SJSA1 (cell line): ENCODE measurements around the gene F8A1. TPM values are rescaled to one million over a fixed set of nuclear protein-coding genes. Genes with fewer than 3 reads are reported as not detected.
"Not testable (repeated sequence)": the region's sequence is repeated elsewhere in the genome, so short reads cannot be mapped to it uniquely, and the experiment has no call there.

Experiments
- DNase-seq, 2 experiments: peaks; one replicate each; pipeline ENCODE4 v3.0.0-alpha.2; 2015 to 2020; ENCODE audit warnings: low spot score in 2 of 2, low read depth in 1 of 2
- H3K27ac ChIP-seq: fragments of 250-450 bp; sonication (Bioruptor Pico); 2 replicates; pipeline ENCODE4 v1.5.1; 2020; ENCODE audit warnings: mild to moderate bottlenecking, moderate library complexity
- H3K27me3 ChIP-seq: fragments of 250-450 bp; sonication (Bioruptor Pico); replicated peaks from 2 replicates; pipeline ENCODE4 v1.5.1; 2020; ENCODE audit warnings: mild to moderate bottlenecking, moderate library complexity
- H3K36me3 ChIP-seq: fragments of 250-450 bp; sonication (Bioruptor Pico); 2 replicates; pipeline ENCODE4 v1.5.1; 2020; ENCODE audit warnings: mild to moderate bottlenecking
- H3K4me1 ChIP-seq: fragments of 250-450 bp; sonication (Bioruptor Pico); replicated peaks from 2 replicates; pipeline ENCODE4 v1.6.1; 2021; ENCODE audit warnings: mild to moderate bottlenecking
- H3K4me3 ChIP-seq: fragments of 250-450 bp; sonication (Bioruptor Pico); 2 replicates; pipeline ENCODE4 v1.5.1; 2020; ENCODE audit warnings: mild to moderate bottlenecking
- H3K9me3 ChIP-seq: fragments of 250-450 bp; sonication (Bioruptor Pico); replicated peaks from 2 replicates; pipeline ENCODE4 v1.5.1; 2020; ENCODE audit warnings: mild to moderate bottlenecking
- total RNA-seq: library from RNA; depleted of rRNA; stranded (reverse); fragments of >200 nt; shearing (Covaris generic); gene quantifications from 2 replicates; pipeline ENCODE4 v1.2.3, GENCODE V29; 2014; rRNA removed

Gene F8A1
- 0.89 and 1.5 TPM in 2 replicates for total RNA-seq

DNA sequence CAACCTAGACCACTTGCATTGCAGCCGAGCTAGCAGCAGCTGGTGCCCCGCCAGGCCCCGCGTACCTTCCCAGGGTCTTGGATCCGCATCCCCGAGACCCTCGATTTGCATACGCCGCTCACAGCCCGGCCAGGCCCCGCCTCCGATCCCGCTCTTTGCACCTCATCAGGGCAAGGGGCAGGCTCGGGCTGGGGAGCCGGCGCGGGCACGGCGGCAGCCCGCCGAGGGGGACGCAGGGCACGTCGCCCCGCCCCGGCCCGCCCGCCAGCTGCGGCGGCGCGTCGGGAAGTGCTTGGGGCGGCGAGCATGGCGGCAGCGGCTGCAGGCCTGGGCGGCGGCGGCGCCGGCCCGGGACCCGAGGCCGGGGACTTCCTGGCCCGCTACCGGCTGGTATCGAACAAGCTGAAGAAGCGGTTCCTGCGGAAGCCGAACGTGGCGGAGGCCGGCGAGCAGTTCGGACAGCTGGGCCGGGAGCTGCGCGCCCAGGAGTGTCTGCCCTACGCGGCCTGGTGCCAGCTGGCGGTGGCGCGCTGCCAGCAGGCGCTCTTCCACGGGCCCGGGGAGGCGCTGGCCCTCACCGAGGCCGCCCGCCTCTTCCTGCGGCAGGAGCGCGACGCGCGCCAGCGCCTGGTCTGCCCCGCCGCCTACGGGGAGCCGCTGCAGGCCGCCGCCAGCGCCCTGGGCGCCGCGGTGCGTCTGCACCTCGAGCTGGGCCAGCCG, at the start of gene F8A1:
TSS of gene F8A1 (plus strand) at position 287 of the 720 bp plus-strand sequence. CDS start at position 307, 20 bp downstream.
- DNase-seq, H3K36me3 ChIP-seq, H3K9me3 ChIP-seq, H3K27ac ChIP-seq, H3K27me3 ChIP-seq, H3K4me3 ChIP-seq, H3K4me1 ChIP-seq: not testable (repeated sequence)

DNA sequence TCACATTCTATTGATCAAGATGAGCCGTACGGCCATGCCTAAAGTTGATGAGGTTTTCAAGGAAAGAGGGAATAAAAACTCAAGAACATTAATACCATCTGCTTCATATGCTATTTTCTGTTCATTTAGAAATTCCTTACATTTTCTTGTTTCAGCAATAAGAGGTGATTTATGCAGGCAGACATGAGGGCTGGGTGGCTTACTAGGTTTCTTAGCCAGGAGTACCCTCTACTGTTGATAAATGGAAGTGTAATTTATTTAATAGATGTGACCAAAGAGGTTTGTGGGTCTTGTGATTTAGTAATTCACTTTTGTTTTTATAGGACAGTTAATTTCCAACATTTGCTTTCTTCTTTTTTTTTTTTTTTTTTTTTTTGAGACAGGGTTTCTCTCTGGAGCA, 45.3 kb upstream of the F8A1 start:
- no peaks in the 10 kb centered on the region for H3K27me3 ChIP-seq
- no peak overlapping the region for H3K27ac ChIP-seq
- H3K4me3 ChIP-seq = no peak overlapping the region
- H3K4me1 ChIP-seq = no peaks in the 10 kb centered on the region
- no peaks in the 10 kb centered on the region for H3K9me3 ChIP-seq
- no peaks in the 10 kb centered on the region for H3K36me3 ChIP-seq
- peak in 1 of 2 experiments; percentile 25 for DNase-seq

DNA sequence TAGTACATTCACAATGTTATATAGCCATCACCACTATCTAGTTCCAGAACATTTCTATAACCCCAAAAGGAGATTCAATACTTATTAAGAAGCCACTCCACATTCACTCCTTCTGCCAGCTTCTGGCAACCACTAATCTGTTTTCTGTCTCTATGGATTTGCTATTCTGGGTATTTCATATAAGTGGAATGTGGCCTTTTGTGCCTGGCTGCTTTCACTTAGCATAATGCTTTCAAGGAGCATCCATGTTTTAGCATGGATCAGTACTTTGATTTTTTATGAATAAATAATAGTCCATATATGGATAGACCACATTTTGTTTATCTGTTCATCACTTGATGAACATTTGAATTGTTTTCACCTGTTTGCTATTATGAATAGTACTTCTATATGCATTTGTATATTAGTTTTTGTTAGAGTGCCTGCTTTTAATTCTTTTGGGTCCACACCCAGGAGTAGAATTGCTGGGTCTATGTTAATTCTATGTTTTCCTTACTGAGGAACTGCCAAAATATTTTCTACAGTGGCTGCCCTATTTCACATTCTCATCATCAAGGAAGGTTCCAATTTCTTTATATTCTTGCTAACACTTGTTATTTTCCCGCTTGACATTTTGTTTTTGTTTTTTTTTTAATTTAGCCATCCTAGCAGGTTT, 35.1 kb upstream of the F8A1 start:
- Histone ChIP-seq H3K36me3 (no peaks in the 10 kb centered on the region), H3K4me3 (no peak overlapping the region), H3K9me3 (no peaks in the 10 kb centered on the region), H3K27me3 (no peaks in the 10 kb centered on the region), H3K4me1 (no peaks in the 10 kb centered on the region), H3K27ac (no peak overlapping the region)
- DNase-seq = no peak

DNA sequence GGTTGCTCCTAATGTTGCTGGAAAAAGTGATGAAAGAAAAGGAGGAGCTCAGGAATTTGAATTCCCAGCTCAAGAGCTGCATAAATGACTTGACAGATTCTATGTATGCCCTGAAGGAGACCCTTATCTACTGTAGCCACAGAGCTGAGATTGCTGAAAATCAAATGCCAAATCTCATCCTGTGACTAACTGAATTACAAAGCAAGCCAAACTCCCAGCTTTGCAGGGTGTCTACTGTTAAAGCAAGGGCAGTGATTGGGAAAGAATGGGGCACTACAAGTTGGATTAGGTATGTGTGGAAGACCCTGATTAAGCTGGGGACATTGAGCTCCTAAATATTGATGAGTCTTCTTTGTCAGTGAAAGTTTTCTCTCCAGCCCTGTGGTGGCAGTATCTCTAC, 30.9 kb upstream of the F8A1 start:
- Histone ChIP-seq H3K36me3 (no peaks in the 10 kb centered on the region), H3K27ac (no peak overlapping the region)

DNA sequence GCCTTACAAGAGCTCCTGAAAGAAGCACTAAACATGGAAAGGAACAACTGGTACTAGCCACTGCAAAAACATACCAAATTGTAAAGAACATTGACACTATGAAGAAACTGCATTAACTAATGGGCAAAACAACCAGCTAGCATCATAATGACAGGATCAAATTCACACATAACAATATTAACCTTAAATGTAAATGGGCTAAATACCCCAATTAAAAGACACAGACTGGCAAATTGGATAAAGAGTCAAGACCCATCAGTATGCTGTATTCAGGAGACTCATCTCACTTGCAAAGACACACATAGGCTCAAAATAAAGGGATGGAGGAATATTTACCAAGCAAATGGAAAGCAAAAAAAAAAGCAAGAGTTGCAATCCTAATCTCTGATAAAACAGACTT, 17.6 kb upstream of the F8A1 start:
- not testable (repeated sequence) for H3K36me3 ChIP-seq, DNase-seq, H3K9me3 ChIP-seq, H3K4me1 ChIP-seq, H3K27me3 ChIP-seq, H3K27ac ChIP-seq, H3K4me3 ChIP-seq

More for the DNA sequence above, 30.9 kb upstream of the F8A1 start:
- no peaks in the 10 kb centered on the region for H3K4me1 ChIP-seq
- H3K9me3 ChIP-seq = no peaks in the 10 kb centered on the region
- no peaks in the 10 kb centered on the region for H3K27me3 ChIP-seq
- DNase-seq = no peak
- H3K4me3 ChIP-seq = no peak overlapping the region

DNA sequence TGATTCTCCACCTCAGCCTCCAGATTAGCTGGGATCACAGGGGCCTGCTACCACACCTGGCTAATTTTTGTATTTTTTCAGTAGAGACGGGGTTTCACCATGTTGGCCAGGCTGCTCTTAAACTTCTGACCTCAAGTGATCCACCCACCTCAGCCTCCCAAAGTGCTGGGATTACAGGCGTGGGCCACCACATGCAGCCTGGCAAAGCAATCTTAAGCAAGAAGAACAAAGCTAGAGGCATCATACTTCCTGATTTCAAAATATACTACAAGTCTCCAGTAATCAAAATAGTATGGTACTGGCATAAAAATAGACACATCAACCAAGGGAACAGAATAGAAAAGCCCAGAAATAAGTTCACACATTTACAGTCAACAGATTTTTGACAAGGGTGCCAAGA, 12.8 kb upstream of the F8A1 start:
- DNase-seq = no peak
- no peak overlapping the region for H3K27ac ChIP-seq

DNA sequence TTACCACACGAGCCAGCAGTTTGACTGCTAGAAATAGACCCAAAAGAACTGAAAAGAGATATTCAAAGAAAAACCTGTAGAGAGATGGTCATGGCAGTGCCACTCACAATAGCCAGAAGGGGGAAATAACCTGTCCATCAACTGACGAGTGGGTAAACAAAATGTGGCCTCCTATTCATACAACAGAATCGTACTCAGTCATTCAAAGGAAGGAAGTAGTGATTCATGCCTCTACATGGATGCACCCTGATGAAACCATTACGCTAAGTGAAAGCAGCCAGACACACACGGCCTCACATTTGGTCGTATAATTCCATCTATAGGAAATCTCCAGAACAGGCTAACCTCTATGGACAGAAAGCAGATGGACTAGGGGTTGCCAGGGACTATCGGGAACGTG, 2.1 kb upstream of the F8A1 start:
- not testable (repeated sequence) for H3K27me3 ChIP-seq, H3K27ac ChIP-seq, DNase-seq, H3K4me1 ChIP-seq, H3K36me3 ChIP-seq, H3K9me3 ChIP-seq, H3K4me3 ChIP-seq

More for the DNA sequence above, 12.8 kb upstream of the F8A1 start:
- Histone ChIP-seq H3K36me3 (no peaks in the 10 kb centered on the region), H3K4me3 (no peak overlapping the region), H3K9me3 (no peaks in the 10 kb centered on the region), H3K27me3 (no peaks in the 10 kb centered on the region), H3K4me1 (no peaks in the 10 kb centered on the region)

DNA sequence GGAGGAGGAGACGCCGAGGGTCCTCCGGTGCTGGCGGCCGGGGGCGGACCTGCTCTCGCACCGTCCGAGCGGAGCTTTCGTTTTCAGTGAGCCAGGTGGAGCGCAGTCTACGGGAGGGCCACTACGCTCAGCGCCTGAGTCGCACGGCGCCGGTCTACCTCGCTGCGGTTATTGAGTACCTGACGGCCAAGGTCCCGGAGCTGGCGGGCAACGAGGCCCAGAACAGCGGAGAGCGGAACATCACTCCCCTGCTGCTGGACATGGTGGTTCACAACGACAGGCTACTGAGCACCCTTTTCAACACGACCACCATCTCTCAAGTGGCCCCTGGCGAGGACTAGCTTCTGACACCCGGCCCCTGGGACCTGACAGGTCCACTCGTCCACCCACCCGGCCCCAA, 1.1 kb upstream of the F8A1 start:
- not testable (repeated sequence) for DNase-seq, H3K27me3 ChIP-seq, H3K4me1 ChIP-seq, H3K9me3 ChIP-seq, H3K4me3 ChIP-seq, H3K36me3 ChIP-seq, H3K27ac ChIP-seq

DNA sequence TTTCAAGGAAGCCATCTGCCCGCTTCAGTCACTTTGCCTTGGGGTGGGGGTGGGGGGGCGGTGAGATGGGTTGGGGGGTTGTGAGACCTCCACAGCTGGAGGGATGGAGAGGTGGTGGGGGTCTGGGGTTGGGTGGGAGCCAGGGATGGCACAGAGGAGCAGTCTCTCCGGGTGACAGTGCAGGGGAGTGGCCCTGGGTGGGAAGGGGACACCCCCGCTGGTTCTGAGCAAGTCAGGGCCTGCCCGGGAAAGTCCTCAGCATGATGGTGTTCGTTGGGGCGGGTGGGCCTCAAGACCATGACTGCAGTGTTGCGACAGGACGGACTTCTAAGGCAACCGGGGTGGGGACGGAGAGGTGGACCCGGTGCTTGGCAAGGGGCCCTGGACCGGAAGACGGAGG, 606 bp upstream of the F8A1 start:
- not testable (repeated sequence) for H3K4me1 ChIP-seq, H3K36me3 ChIP-seq, H3K9me3 ChIP-seq, H3K27me3 ChIP-seq, H3K27ac ChIP-seq, DNase-seq, H3K4me3 ChIP-seq

DNA sequence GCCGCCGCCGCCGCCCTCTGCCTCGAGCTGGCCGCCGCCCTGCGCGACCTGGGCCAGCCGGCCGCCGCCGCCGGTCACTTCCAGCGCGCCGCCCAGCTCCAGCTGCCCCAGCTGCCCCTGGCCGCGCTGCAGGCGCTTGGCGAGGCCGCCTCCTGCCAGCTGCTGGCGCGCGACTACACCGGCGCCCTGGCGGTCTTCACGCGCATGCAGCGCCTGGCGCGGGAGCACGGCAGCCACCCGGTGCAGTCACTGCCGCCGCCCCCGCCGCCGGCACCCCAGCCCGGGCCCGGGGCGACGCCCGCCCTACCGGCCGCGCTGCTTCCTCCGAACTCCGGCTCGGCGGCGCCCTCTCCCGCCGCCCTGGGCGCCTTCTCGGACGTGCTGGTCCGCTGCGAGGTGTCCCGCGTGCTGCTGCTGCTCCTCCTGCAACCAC, 650 bp downstream of the F8A1 start:
- H3K27me3 ChIP-seq, H3K9me3 ChIP-seq, DNase-seq, H3K4me3 ChIP-seq, H3K4me1 ChIP-seq, H3K27ac ChIP-seq, H3K36me3 ChIP-seq: not testable (repeated sequence)

DNA sequence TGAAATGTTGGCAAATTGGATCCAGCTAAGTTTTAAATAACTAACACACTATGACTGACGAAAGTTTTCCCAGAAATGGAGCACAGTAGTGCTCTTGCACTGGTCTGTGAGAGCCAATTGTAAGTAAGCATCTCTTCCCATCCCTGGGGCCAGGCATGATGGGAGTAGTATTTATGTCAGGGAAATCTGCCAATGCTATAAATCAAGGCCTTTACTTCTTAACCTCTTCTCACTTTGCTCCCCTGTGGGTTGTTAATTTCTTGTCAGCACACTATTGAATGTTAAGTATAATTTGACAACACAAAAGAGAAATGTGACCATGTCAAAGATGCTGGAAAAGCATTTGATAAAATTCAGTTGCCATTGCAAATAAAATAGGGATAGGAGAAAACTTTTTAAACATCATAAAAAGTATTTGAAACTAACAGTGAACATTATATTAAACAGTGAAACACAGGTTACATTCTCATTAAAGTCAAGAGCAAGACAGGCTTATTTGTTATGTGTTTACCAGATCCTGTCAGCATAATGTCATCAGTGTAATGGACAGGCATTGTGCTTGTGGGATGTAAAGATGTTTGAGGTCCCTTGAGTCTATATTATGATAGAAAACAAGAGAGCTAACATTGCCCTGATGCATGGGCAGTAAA, 5.0 kb downstream of the F8A1 start:
- DNase-seq = no peak
- Histone ChIP-seq H3K27me3 (no peaks in the 10 kb centered on the region), H3K27ac (no peak overlapping the region), H3K36me3 (no peaks in the 10 kb centered on the region), H3K9me3 (no peaks in the 10 kb centered on the region), H3K4me3 (no peak overlapping the region), H3K4me1 (no peaks in the 10 kb centered on the region)

DNA sequence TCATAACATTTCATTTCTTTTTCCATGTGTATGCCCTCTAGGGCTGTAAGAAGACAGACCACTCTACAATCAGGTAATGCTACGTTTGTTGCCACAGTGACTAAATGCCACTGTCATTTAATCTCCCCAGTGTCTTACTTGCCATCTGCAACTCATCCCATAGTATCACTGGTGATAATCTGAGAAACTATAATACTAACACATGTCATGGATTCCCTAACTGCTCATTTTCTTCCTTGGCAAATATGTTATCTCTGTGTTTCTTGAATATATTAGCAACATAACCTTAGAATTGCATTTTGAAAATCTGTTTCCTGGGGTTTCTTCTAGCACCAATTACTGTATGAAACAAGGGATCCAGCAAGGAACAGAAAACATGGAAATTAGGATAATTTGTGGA, 6.1 kb downstream of the F8A1 start:
- Histone ChIP-seq H3K27me3 (no peaks in the 10 kb centered on the region), H3K36me3 (no peaks in the 10 kb centered on the region), H3K4me3 (no peak overlapping the region), H3K4me1 (no peaks in the 10 kb centered on the region), H3K27ac (no peak overlapping the region), H3K9me3 (no peaks in the 10 kb centered on the region)
- no peak for DNase-seq

DNA sequence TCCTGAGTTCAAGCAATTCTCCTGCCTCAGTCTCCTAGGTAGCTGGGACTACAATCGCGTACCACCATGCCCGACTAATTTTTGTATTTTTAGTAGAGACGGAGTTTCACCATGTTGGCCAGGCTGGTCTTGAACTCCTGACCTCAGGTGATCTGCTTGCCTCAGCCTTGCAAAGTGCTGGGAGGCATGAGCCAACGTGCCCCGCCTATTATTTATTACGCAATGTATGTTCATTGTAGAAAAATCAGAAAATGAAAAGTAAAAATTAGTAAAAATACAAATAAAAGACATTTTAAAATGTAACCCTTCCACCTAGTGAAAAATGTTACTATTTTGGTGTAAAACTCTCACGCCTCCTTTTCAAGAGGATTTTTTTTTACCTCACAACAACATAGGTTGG, 14.2 kb downstream of the F8A1 start:
- Histone ChIP-seq H3K27ac (no peak overlapping the region), H3K4me1 (no peaks in the 10 kb centered on the region), H3K4me3 (no peak overlapping the region), H3K36me3 (no peaks in the 10 kb centered on the region), H3K27me3 (no peaks in the 10 kb centered on the region), H3K9me3 (no peaks in the 10 kb centered on the region)
- DNase-seq = no peak

DNA sequence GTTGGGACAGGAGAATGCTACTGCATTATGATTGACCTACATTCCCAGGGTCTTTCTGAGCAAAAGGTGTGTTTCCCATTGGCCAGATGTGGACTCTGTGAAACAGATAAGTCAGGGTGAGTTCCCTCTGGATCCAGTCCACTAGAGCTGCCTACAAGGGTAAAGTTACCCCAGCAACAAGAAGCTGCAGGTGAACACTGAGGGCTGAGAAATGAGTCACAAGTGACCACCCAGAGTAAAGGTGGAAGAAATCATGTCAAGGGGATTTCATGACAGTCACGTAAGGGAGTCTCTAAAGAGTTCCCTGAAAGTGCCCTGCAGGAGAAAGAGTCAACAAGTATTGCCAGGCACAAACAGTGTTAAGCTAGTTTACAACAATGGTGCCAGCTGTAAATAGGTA, 16.3 kb downstream of the F8A1 start:
- Histone ChIP-seq H3K27me3 (no peaks in the 10 kb centered on the region), H3K4me1 (no peaks in the 10 kb centered on the region), H3K36me3 (no peaks in the 10 kb centered on the region), H3K4me3 (no peak overlapping the region), H3K27ac (no peak overlapping the region), H3K9me3 (no peaks in the 10 kb centered on the region)
- DNase-seq = no peak
